DOHH2 (cell line): Measurements from ENCODE around the gene LCOR.

ENCODE experiments used
- H3F3A ChIP-seq: fragments of 200-600 bp; sonication (generic), shearing (Covaris generic); 2 replicates; pipeline ENCODE4 v1.6.0; 2016; ENCODE audit warnings: antibody characterized with exemption, mild to moderate bottlenecking; ENCODE audit not compliant: control insufficient read depth, insufficient read depth
- H3K27ac ChIP-seq: fragments of 200-600 bp; sonication (generic); 2 replicates; pipeline ENCODE4 v1.5.1; 2014; ENCODE audit warnings: low read depth, mild to moderate bottlenecking, low read length, moderate library complexity
- H3K27me3 ChIP-seq: fragments of 200-600 bp; sonication (generic); 2 replicates; pipeline ENCODE4 v1.6.1; 2014; ENCODE audit warnings: mild to moderate bottlenecking, low read length, mixed read lengths; ENCODE audit not compliant: control insufficient read depth
- H3K36me3 ChIP-seq: fragments of 200-600 bp; sonication (generic); 2 replicates; pipeline ENCODE4 v1.6.1; 2014; ENCODE audit warnings: mild to moderate bottlenecking, low read length, moderate library complexity, mixed read lengths; ENCODE audit not compliant: control insufficient read depth
- H3K4me1 ChIP-seq: fragments of 200-600 bp; sonication (generic); 2 replicates; pipeline ENCODE4 v1.6.1; 2014; ENCODE audit warnings: mild to moderate bottlenecking, low read length, mixed read lengths; ENCODE audit not compliant: control insufficient read depth
- H3K4me2 ChIP-seq: fragments of 200-600 bp; sonication (generic); 2 replicates; pipeline ENCODE4 v1.6.0; 2014; ENCODE audit warnings: mild to moderate bottlenecking, low read length, moderate library complexity
- H3K4me3 ChIP-seq: fragments of 200-600 bp; sonication (generic); 2 replicates; pipeline ENCODE4 v1.5.1; 2014; ENCODE audit warnings: mild to moderate bottlenecking, low read length, mixed read lengths
- H3K79me2 ChIP-seq: fragments of 200-600 bp; sonication (generic); 2 replicates; pipeline ENCODE4 v1.6.1; 2014; ENCODE audit warnings: mild to moderate bottlenecking, low read length, mixed read lengths; ENCODE audit not compliant: control insufficient read depth
- H3K9me2 ChIP-seq: fragments of 200-600 bp; sonication (generic); replicated peaks from 2 replicates; pipeline ENCODE4 v1.6.1; 2014; ENCODE audit warnings: mild to moderate bottlenecking, low read length, mixed read lengths; ENCODE audit not compliant: control insufficient read depth
- H3K9me3 ChIP-seq: fragments of 200-600 bp; sonication (generic); 2 replicates; pipeline ENCODE4 v1.6.1; 2014; ENCODE audit warnings: antibody characterized with exemption, low read length, mixed read lengths; ENCODE audit not compliant: control insufficient read depth, insufficient read depth
- H4K20me1 ChIP-seq: fragments of 200-600 bp; sonication (generic); 2 replicates; pipeline ENCODE4 v1.6.0; 2014; ENCODE audit warnings: low read depth, mild to moderate bottlenecking, antibody characterized with exemption, low read length, moderate library complexity; ENCODE audit not compliant: control insufficient read depth, insufficient read depth
- EZH2phosphoT487 ChIP-seq: fragments of 200-600 bp; sonication (generic); IDR thresholded peaks from 2 replicates; pipeline ENCODE4 v1.6.1; 2017; ENCODE audit warnings: borderline replicate concordance, mild to moderate bottlenecking, antibody characterized with exemption, low read length, moderate library complexity, mixed read lengths
- TF ChIP-seq, protein P1 (sequence below): fragments of 200-600 bp; sonication (generic); IDR thresholded peaks from one replicate; pipeline ENCODE4 v1.5.1; 2014; ENCODE audit warnings: antibody characterized with exemption, mild to moderate bottlenecking, low read depth, low read length; ENCODE audit not compliant: poor library complexity, severe bottlenecking

LCOR gene

DNA sequence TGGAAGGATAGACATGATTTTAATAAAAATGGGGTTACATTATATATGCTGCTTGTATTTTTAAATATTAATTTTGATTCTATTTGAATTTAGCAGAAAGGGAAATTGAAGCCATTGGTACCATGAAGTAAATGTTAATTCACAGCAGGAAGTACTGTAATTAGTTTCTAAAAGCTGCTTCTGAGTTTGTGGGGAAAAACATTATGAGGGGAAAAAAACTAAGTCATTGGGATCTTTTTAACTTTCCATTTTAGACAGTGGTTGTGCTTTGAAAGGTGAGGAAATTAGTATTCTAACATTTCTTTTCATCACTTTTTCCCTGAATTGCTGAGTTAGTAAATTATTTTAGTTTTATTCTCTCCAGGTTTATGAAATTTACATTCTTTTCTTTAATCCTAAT lies 41.0 kb downstream of the LCOR start:
- H3F3A ChIP-seq, result no peaks in the 10 kb centered on the region
- H3K9me2 ChIP-seq, result no peaks in the 10 kb centered on the region
- no peaks in the 10 kb centered on the region for H3K27me3 ChIP-seq
- no peaks in the 10 kb centered on the region for H3K9me3 ChIP-seq
- H3K36me3 ChIP-seq, result peaks cover 7% of the 10 kb centered on the region; the same call in 1 of the 2 replicates
- peaks cover 95% of the 10 kb centered on the region for H3K79me2 ChIP-seq
- no peak for TF ChIP-seq EZH2phosphoT487
- TF ChIP-seq, protein P1, sequence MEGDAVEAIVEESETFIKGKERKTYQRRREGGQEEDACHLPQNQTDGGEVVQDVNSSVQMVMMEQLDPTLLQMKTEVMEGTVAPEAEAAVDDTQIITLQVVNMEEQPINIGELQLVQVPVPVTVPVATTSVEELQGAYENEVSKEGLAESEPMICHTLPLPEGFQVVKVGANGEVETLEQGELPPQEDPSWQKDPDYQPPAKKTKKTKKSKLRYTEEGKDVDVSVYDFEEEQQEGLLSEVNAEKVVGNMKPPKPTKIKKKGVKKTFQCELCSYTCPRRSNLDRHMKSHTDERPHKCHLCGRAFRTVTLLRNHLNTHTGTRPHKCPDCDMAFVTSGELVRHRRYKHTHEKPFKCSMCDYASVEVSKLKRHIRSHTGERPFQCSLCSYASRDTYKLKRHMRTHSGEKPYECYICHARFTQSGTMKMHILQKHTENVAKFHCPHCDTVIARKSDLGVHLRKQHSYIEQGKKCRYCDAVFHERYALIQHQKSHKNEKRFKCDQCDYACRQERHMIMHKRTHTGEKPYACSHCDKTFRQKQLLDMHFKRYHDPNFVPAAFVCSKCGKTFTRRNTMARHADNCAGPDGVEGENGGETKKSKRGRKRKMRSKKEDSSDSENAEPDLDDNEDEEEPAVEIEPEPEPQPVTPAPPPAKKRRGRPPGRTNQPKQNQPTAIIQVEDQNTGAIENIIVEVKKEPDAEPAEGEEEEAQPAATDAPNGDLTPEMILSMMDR, result no peak
- peaks cover 12% of the 10 kb centered on the region; the same call in 1 of the 2 replicates for H4K20me1 ChIP-seq
- no peak overlapping the region for H3K4me2 ChIP-seq
- no peak overlapping the region for H3K27ac ChIP-seq
- no peak overlapping the region for H3K4me3 ChIP-seq
- H3K4me1 ChIP-seq, result no peaks in the 10 kb centered on the region

DNA sequence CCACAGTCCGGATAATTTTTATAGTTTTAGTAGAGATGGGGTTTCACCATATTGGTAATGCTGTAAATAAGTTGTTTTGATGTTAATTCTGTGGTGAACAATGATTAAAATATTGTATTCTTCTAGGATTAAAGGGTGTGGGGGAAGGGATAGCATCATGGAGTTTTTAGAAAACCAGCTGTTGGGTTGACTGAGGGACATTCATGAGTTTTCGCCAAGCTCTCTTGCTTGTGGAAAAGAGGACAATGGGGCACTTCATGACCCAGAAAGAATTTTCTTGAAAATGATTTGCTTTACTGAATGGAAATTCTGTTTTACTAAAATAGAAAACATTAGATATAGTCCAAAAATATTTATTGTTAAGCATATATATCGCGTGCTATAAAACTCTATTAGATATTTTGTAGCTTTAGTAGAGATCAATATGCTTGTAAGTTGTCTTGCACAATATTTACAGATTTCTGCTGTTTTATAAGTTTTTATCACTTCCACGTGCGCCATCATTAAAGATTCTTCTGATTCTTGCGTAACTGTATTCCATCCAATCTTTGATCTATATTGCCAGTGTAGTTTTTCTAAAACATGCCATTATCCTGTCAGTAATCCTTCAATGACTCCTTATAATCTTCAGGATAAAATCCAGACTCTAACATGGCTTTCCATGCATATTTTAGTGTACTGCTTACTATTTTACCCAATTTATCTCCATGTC lies 41.8 kb downstream of the LCOR start:
- TF ChIP-seq EZH2phosphoT487, result no peak
- TF ChIP-seq, protein P1, result no peak
- Histone ChIP-seq H3K4me1 (no peaks in the 10 kb centered on the region), H3K9me2 (no peaks in the 10 kb centered on the region), H3K36me3 (peaks cover 12% of the 10 kb centered on the region; the same call in 1 of the 2 replicates), H3K27ac (no peak overlapping the region), H3K9me3 (no peaks in the 10 kb centered on the region), H3K27me3 (no peaks in the 10 kb centered on the region), H3F3A (no peaks in the 10 kb centered on the region), H3K4me3 (no peak overlapping the region), H4K20me1 (peaks cover 16% of the 10 kb centered on the region; the same call in 1 of the 2 replicates), H3K4me2 (no peak overlapping the region), H3K79me2 (peaks cover 96% of the 10 kb centered on the region)

DNA sequence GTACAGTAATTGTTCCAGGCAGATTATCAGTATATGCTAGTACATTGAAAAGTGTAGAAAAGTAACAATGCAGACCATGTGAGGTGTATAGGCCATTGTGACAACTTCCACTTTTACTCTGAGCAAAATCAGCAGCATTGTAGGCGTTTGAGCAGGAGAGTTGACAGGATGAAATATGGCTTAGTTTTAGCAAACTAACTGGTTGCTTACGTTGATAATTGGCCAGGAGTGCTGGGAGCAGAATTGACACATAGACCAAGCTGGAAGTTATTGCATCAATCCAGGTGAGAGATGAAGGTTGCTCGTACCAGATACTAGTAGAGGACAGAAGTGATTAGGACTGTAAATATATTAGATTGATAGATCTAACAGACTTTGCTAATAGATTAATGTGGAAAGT lies 46.0 kb downstream of the LCOR start:
- Histone ChIP-seq H3K27me3 (no peaks in the 10 kb centered on the region), H3K4me3 (no peak overlapping the region), H3K9me2 (no peaks in the 10 kb centered on the region), H3K36me3 (peaks cover 16% of the 10 kb centered on the region), H4K20me1 (peaks cover 20% of the 10 kb centered on the region), H3K4me1 (no peaks in the 10 kb centered on the region), H3K9me3 (no peaks in the 10 kb centered on the region), H3F3A (no peaks in the 10 kb centered on the region), H3K27ac (no peak overlapping the region), H3K79me2 (peaks cover 96% of the 10 kb centered on the region), H3K4me2 (no peak overlapping the region)
- TF ChIP-seq, protein P1, result no peak
